Right ventricle myocardium superior (tissue), 1 donor: ENCODE results near the gene NDUFA7. TPM values are rescaled to one million over a fixed set of nuclear protein-coding genes. Genes with fewer than 3 reads are reported as not detected.
A peak's percentile ranks its signal among the peaks of the same experiment; 100 is the strongest.
"Not testable (repeated sequence)": the region's sequence is repeated elsewhere in the genome, so short reads cannot be mapped to it uniquely, and the experiment has no call there.

Source experiments
- ATAC-seq: fragments of 200-7000 bp; cut with Tn5 transposase; one replicate; pipeline ENCODE4 v1.9.1; 2020; ENCODE audit warnings: mild to moderate bottlenecking; ENCODE audit not compliant: poor library complexity
- DNase-seq: peaks from one replicate; pipeline ENCODE4 v3.0.0-alpha.2; 2020
- intact Hi-C: fragments of 100-400 bp; cut with DNase I; formaldehyde crosslinking; loops from one replicate; pipeline ENCODE4 v1.11.2; 2022
- total RNA-seq: library from RNA; stranded (reverse); fragmentation: NEBNext Ultra II Directional; extraction: Animal tissue kit (Norgen Biotek cat#: 25700); gene quantifications from one replicate; pipeline ENCODE4 v1.2.1, GENCODE V29; 2021
- donor health status: DM: no; HTN: yes; CAD: no; lungs with severe emphysema.

NDUFA7 gene
- total RNA-seq, 1 donor from 2014 or later = 127 TPM

DNA sequence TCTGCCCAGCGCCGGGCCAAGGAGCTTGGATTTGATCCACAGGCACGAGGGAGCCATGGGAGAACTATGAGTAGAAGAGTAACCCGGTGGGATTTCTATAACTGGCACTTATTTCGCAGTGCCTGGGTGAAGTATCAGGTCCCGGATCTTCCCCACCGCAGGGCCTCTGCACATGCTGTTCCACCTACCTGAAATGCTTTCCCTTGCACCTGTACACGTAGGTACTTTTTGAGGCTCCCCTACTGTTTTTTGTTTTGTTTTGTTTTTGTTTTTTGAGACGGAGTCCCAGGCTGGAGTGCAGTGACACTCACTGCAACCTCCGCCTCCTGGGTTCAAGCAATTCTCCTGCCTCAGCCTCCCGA lies 22.3 kb upstream of the NDUFA7 start:
- DNase-seq = no peak
- ATAC-seq = no peak
- intact Hi-C loops = no loop called here

GRCh38 chr19:8342684-8343482 lies 21.7 kb upstream of the NDUFA7 start, which contains the start of gene KANK3:
KANK3 (minus strand) TSS chr19:8343262; CDS start chr19:8337828, 5,434 bp downstream.
- ATAC-seq (peak; percentile 98), DNase-seq (peak; percentile 99)
- intact Hi-C loops = no loop called here

GRCh38 chr19:8342316-8342683 lies 21.1 kb upstream of the NDUFA7 start:
- ATAC-seq (no peak), DNase-seq (no peak)
- intact Hi-C loops = no loop called here

DNA sequence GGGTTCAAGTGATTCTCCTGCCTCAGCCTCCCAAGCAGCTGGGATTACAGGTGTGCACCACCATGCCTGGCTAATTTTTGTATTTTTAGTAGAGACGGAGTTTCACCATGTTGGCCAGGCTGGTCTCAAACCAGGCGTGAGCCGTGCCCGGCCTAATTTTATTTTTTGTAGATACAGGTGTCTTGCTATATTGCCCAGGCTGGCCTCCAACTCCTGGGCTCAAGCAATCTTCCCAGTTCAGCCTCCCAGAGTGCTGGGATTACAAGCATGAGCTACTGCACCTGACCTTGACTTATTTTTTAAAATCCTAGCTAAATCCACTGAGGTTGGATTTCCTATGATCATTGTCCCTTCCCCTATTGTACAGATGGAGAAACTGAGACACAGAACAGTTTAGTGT lies 20.3 kb upstream of the NDUFA7 start:
- intact Hi-C loops, DNase-seq, ATAC-seq: not testable (repeated sequence)

GRCh38 chr19:8340341-8341096 lies 19.3 kb upstream of the NDUFA7 start:
- peak; percentile 49 for ATAC-seq
- intact Hi-C loops = no loop called here
- peak; percentile 82 for DNase-seq

DNA sequence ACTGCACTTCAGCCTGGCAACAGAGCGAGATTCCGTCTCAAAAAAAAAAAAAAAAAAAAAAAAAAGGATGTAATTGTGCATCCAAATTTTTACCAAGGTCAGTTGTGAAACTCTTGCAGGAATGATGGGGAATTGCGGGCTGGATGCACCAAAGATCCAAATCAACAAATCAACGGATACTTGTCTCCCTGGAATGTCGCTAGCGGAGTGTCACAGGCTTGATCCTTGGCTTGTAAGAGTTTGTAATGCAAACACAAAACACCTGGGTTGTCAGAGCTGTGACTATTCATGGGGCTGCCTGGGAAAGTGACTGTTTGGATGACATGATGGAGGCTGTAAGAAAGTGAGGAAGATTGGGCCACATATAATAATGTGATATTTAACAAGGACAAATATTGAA lies 17.7 kb upstream of the NDUFA7 start:
- ATAC-seq (no peak), DNase-seq (no peak)

DNA sequence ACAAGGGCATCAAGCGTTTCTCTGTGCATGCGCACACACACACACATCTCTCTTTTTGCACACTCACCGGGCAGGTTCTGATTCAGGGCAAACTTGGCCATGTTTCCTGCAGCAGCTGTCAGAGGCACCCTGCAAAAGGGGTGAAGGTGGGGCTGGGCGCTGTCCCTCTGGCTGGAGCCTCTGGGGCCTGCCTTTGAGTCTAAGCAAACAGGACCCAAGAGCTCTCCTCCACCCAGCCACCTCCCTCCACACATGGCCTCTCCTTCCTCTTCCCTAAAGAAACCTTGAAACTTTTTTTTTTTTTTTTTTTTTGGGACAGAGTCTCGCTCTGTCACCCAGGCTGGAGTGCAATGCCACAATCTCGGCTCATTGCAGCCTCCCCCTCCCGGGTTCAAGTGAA lies 16.6 kb upstream of the NDUFA7 start:
- ATAC-seq = no peak
- no peak for DNase-seq
- intact Hi-C loops = no loop called here

More for the DNA sequence above, 17.7 kb upstream of the NDUFA7 start:
- intact Hi-C loops = no loop called here

- no peak for DNase-seq
- ATAC-seq = no peak
These were observed 15.5 kb upstream of the NDUFA7 start for GRCh38 chr19:8336660-8337059.

DNA sequence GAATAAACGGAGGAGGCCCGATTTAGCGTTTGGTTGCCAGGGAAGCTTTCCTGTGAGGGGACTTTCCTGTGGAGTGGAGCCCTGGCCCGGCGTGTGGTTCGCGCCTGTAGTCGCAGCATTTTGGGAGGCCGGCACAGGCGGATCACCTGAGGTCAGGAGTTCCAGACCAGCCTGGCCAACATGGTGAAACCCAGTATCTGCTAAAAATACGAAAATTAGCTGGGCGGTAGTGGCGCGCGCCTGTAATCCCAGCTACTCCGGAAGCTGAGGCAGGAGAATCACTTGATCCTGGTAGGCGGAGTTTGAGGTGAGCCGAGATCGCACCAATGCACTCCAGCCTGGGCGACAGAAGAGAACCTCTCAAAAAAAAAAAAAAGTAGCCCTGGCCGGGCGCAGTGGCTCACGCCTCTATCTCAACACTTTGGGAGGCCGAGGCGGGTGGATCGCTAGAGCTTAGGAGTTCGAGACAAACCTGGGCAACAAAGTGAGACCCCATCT lies 14.9 kb upstream of the NDUFA7 start:
- ATAC-seq (no peak), DNase-seq (no peak)
- intact Hi-C loops = no loop called here

More at GRCh38 chr19:8336660-8337059, 15.5 kb upstream of the NDUFA7 start:
- intact Hi-C loops = no loop called here

GRCh38 chr19:8335343-8336071 lies 14.3 kb upstream of the NDUFA7 start:
- intact Hi-C loops = no loop called here
- DNase-seq = no peak
- ATAC-seq = no peak

DNA sequence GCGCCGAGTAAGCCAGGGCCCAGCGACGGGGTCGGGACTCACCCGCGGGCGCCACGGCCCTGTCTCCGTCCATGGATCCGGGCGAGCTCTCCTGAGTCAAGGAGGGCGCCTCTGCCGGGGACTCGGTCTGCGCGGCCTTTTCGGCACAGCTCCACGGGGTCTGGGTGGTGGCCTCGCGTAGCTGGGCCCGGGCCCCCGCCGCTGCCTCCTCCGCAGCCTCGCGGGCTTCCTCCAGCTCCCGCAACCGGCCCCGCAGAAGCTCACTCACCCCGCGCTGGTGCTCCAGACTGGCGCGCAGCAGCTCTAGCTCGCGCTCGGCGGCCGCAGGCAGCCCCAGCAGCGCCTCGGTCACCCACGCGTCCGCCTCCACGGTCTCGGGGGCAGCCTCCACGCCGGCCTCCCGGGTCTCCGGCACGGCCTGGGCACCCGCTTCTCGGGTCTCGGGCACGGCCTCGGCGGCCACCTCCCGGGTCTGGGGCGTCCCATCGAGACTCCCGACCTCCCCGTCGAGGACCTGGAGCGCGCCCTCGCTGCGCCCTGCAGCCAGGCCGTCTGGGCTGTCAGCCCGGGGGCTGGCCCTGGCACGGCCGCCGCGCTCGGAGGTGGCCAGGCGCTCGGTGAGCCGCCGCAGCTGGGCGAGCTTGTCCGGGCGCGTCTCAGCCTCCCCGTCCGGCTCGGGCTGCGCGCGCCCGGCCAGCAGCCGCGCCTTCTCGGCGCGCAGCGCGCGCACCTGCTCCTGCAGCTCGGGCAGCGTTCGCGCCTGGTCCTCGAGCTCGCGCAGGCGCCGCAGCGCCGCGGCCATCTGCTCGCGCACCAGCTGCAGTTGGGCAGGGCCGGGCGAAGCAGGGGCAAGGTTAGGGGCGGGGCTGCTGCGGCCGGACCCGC lies 13.5 kb upstream of the NDUFA7 start:
- DNase-seq = peak; percentile 62
- peak; percentile 69 for ATAC-seq
- intact Hi-C loops = no loop called here

DNA sequence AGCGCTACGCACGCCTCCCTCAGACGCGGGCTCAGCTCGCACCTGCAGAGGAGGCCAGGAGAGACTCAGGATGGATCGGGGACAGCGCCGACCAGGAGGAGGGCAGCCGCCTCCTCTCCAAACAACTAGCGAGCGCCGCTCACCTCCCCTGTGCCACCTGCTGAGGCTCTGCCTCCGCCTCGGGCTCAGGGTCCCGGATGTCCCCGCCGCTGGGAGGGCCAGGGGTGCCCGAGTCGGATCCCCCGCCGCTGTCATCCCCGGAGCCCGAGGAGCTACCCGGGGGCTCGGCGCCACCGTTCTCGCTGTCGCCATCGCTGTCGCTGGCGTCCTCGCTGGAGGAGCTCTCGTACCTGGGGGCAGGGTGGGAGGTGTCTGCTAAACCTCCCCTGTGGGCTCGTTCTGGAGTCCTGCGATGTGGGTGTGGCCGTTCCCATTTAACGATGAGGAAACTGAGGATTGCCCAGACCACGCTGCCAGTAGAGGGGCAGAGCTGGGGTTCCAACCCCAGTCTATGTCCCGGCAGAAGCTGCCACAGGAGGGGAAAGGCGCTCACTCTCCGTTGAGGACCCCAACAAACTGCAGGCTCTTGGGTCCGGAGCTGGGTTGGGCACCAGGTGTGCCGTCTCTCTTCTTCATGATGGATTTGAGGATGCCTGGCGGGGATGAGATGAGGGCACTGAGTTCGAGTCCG lies 12.7 kb upstream of the NDUFA7 start:
- DNase-seq (no peak), ATAC-seq (no peak)
- intact Hi-C loops = no loop called here

- no peak for DNase-seq
- ATAC-seq = peak; percentile 12
- intact Hi-C loops = no loop called here
These were observed 12.0 kb upstream of the NDUFA7 start for GRCh38 chr19:8332976-8333766.

DNA sequence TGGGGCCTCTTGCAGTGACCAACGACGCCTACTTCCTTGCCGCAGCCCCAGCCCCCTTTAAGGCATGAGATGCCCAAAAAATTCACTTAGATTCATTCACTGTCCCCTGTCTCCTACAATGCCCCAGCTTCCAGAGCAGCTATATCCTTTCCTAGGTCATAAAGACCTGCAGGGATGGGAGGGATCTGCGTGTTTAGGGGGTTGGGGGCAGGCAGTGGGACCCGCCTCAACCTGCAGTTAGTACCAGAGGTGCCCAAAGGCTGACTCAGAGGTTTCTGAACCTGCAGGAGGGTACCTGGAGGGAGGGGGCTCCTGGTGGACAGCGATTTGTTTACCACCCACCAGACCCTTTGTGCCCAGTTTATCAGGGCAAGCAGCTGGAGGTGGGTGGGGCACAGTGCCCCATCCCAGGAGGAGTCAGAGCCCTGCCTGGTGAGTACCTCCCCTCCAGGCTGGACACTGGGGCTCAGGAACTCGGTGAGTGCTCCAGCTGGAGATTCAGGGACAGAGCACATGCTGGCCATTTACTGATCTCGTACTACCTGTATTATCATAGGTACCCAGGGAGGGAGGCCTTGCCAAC lies 10.2 kb upstream of the NDUFA7 start:
- DNase-seq (no peak), ATAC-seq (no peak)
- intact Hi-C loops = no loop called here

DNA sequence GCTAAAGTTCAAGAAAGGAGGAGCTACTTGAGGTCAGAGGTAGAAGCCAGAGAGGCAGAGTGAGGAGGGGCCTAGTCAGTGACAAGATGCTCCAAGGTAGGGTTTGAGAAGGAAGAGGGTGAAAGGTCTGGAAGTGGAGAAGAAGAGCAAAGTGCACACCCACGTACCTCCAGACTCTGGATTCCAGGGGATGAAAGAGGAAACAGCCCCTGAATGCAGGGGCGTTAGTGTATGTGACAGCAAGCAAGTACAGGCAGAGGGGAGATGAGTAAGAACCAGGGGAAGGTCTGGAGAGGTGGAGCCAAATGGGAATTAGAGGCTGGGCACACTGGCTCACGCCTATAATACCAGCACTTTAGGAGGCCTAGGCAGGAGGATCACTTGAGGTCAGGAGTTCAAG lies 8.8 kb upstream of the NDUFA7 start:
- intact Hi-C loops = no loop called here
- no peak for DNase-seq
- ATAC-seq = no peak

DNA sequence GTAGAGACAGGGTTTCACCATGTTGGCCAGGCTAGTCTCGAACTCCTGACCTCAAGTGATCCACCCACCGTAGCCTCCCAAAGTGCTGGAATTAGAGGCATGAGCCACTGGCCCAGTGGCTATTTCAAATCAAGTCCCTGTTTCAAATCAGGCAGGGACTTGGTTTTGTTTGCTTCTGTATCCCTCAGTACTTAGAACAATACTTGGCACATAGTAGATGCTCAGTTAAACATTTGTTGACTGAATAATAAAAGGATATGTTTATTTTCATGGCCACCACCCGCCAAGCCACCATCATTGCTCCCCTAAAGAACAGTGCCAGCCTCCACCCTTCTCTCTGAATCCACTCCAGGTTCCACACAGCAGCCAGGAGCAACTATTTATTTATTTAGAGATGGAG lies 4.3 kb upstream of the NDUFA7 start:
- ATAC-seq (no peak), DNase-seq (no peak)
- intact Hi-C loops = no loop called here
